Thyroid gland (tissue), 4 donors: ENCODE results near the gene TTC4. TPM values are rescaled to one million over a fixed set of nuclear protein-coding genes. Genes with fewer than 3 reads are reported as not detected.

Experiments used
- DNase-seq, 2 donors: peaks; one replicate each; pipeline ENCODE4 v3.0.0-alpha.2; 2019
- H3K27ac ChIP-seq, 3 donors: fragments of 200-600 bp; sonication (generic); 1 replicate in 2 of 3; 2 replicates in 1 of 3; pipeline ENCODE4 v1.5.1; 2016 to 2019; ENCODE audit warnings: mild to moderate bottlenecking in 1 of 3, moderate library complexity in 1 of 3
- H3K27me3 ChIP-seq: fragments of 200-600 bp; sonication (generic); one replicate; pipeline ENCODE4 v1.5.1; 2019
- H3K36me3 ChIP-seq, 2 donors: fragments of 200-600 bp; sonication (generic); one replicate each; pipeline ENCODE4 v1.5.1; 2016 to 2019
- H3K4me1 ChIP-seq, 2 donors: fragments of 200-600 bp; sonication (generic); one replicate each; pipeline ENCODE4 v1.5.1; 2017 to 2019
- H3K4me3 ChIP-seq, 3 donors: fragments of 200-600 bp; sonication (generic); replicated peaks in 1 of 3; 1 replicate in 2 of 3; 2 replicates in 1 of 3; pipeline ENCODE4 v1.5.1; 2016; ENCODE audit warnings: mild to moderate bottlenecking in 1 of 3
- H3K9me3 ChIP-seq: fragments of 200-600 bp; sonication (generic); one replicate; pipeline ENCODE4 v1.5.1; 2017
- POLR2A ChIP-seq, 2 donors: fragments of 450-650 bp; IDR thresholded peaks; one replicate each; pipeline ENCODE4 v1.6.1; 2017; ENCODE audit warnings: antibody characterized with exemption in 2 of 2, mild to moderate bottlenecking in 2 of 2, moderate library complexity in 1 of 2
- WGBS, 2 donors: methylation state at CpG; one replicate each; pipeline ENCODE4 v1.1.5; 2017; 5-methylcytosine and 5-hydroxymethylcytosine counted together
- intact Hi-C: fragments of 100-400 bp; cut with DNase I; formaldehyde crosslinking; loops from one replicate; pipeline ENCODE4 v1.15.1; 2023
- total RNA-seq, 4 donors: library from RNA; depleted of rRNA; stranded (reverse); fragments of >200 nt; gene quantifications; one replicate each; pipeline ENCODE4 v1.2.3, GENCODE V29; 2016
- TF ChIP-seq, protein P1 (sequence below), 6 experiments: fragments of 200-600 bp in 3 of 6; fragments of 450-650 bp in 3 of 6; sonication (generic) in 3 of 6; IDR thresholded peaks; one replicate each; pipeline ENCODE4 v1.5.1; 2016 to 2019; ENCODE audit warnings: antibody characterized with exemption in 6 of 6, mild to moderate bottlenecking in 2 of 6, inconsistent platforms in 1 of 6, moderate library complexity in 1 of 6

Gene TTC4
- total RNA-seq, 4 donors from 2014 or later = 12.6 to 26.0 (median 21.8) TPM

DNA sequence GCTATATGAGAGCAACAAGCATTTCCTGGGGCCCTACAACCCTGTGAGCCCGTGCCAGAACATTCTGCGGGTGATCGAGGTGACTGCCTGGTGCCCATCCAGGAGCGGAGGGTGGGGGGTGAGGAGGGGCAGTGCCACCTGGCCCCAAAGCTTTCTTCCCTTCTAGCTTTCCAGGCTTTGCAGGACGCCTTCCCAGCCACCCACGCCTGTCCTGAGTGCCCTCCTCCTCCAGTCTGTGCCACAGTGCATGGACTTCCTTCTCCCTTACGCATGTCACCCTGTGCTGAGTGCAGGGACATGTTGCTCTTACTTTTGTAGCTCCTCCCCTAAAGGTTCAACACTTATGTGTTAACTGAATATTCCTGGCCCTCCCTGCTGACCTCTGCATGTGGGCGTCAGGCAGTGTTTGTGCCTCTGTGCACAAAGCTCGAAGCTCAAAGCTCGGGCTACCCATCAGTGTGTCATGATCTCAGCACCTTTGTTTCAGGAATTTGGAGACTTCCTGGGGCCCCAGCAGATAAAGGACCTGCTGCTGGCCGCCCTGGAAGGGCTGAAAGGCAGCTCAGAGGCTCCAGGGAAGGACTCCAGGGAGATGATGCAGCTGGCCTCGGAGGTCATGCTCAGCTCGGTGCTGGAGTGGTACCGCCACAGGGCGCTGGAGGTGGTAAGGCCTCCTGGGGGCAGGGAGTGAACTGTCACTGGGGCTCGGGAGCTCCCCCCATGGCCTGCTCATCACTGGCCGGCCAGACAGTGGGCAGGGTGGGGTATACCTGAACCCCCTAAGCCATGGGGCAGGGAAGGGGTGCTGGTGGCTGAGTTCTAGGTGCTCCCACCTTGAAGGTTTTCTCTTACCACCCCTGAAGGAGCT is 36.7 kb upstream of the TTC4 start:
- Histone ChIP-seq H3K9me3 (no peaks in the 10 kb centered on the region), H3K27me3 (no peaks in the 10 kb centered on the region), H3K4me3 (no peak overlapping the region), H3K27ac (no peak overlapping the region), H3K4me1 (no peaks in the 10 kb centered on the region), H3K36me3 (peaks cover 0 to 3% of the 10 kb centered on the region in 2 donors)
- 83 to 84% methylated on average over 13 to 16 of the region's 17 CpGs for WGBS, 2 donors
- no peak for TF ChIP-seq POLR2A (IDR thresholded peaks at IDR 0.05)
- TF ChIP-seq, protein P1, sequence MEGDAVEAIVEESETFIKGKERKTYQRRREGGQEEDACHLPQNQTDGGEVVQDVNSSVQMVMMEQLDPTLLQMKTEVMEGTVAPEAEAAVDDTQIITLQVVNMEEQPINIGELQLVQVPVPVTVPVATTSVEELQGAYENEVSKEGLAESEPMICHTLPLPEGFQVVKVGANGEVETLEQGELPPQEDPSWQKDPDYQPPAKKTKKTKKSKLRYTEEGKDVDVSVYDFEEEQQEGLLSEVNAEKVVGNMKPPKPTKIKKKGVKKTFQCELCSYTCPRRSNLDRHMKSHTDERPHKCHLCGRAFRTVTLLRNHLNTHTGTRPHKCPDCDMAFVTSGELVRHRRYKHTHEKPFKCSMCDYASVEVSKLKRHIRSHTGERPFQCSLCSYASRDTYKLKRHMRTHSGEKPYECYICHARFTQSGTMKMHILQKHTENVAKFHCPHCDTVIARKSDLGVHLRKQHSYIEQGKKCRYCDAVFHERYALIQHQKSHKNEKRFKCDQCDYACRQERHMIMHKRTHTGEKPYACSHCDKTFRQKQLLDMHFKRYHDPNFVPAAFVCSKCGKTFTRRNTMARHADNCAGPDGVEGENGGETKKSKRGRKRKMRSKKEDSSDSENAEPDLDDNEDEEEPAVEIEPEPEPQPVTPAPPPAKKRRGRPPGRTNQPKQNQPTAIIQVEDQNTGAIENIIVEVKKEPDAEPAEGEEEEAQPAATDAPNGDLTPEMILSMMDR (IDR thresholded peaks at IDR 0.05) = no peak
- no peak for DNase-seq
- intact Hi-C loops = no loop called here

DNA sequence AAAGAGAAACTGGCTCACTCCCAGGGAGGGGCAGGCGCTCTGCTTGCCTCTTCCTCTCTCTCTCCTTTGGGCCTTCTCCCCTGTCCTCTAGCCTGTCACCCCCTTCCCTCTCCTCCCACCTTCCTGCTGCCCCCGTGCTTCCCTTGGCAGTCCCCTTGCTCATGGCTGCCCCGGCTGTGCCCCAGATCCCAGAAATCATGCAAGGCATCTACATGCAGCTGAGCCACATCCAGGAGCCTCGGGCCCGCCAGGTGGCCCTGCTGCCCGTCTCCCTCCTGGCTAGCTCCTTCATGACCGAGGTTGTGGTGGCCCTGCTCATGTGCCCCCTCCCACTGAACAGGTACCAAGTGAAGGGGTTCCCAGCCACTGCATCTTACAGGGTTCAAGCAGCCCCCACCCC is 36.0 kb upstream of the TTC4 start:
- H3K4me1 ChIP-seq = no peaks in the 10 kb centered on the region
- 87 to 90% methylated on average over 7 of the region's 7 CpGs for WGBS, 2 donors
- intact Hi-C loops = no loop called here
- no peaks in the 10 kb centered on the region for H3K9me3 ChIP-seq
- no peaks in the 10 kb centered on the region for H3K27me3 ChIP-seq
- TF ChIP-seq, protein P1 (IDR thresholded peaks at IDR 0.05) = no peak
- no peak for TF ChIP-seq POLR2A (IDR thresholded peaks at IDR 0.05)
- H3K27ac ChIP-seq = no peak overlapping the region
- DNase-seq = no peak
- H3K36me3 ChIP-seq = peaks cover 0 to 3% of the 10 kb centered on the region in 2 donors
- H3K4me3 ChIP-seq = no peak overlapping the region

- DNase-seq = no peak
- WGBS, 2 donors = 85 to 87% methylated on average over 6 to 8 of the region's 8 CpGs
- Histone ChIP-seq H3K9me3 (no peaks in the 10 kb centered on the region), H3K4me1 (no peaks in the 10 kb centered on the region), H3K36me3 (peaks cover 0 to 3% of the 10 kb centered on the region in 2 donors), H3K27ac (no peak overlapping the region), H3K27me3 (no peaks in the 10 kb centered on the region), H3K4me3 (no peak overlapping the region)
- intact Hi-C loops = no loop called here
- TF ChIP-seq, protein P1 (IDR thresholded peaks at IDR 0.05) = no peak
These were observed 35.3 kb upstream of the TTC4 start for GRCh38 chr1:54680387-54680786.

DNA sequence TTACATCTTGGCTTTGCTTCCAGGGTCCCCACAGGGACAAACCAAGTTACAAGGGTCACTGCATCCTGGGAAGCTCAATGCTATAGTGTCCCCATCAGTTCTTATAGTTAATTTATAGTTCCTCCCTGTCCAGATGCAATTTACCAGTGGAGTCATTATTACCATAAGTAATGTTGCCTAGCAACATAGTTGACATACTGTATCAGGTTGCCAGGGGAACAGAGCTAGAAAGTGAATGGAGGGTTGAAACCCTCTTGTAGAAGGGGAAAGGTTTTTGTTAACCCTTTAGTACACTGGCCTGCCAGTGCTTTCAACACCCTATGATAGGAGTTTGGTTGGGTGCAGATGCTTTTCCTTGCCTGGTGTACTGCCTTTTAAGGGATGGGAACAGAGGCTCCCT is 34.3 kb upstream of the TTC4 start:
- no peaks in the 10 kb centered on the region for H3K4me1 ChIP-seq
- H3K9me3 ChIP-seq = no peaks in the 10 kb centered on the region
- H3K27me3 ChIP-seq = no peaks in the 10 kb centered on the region
- TF ChIP-seq, protein P1 (IDR thresholded peaks at IDR 0.05) = no peak
- TF ChIP-seq POLR2A (IDR thresholded peaks at IDR 0.05) = no peak
- H3K4me3 ChIP-seq = no peak overlapping the region
- H3K27ac ChIP-seq = no peak overlapping the region
- no peak for DNase-seq
- peaks cover 0 to 3% of the 10 kb centered on the region in 2 donors for H3K36me3 ChIP-seq
- intact Hi-C loops = no loop called here

- H3K27ac ChIP-seq = no peak overlapping the region
- H3K4me1 ChIP-seq = no peaks in the 10 kb centered on the region
- intact Hi-C loops = no loop called here
- H3K27me3 ChIP-seq = no peaks in the 10 kb centered on the region
- no peak for DNase-seq
- no peaks in the 10 kb centered on the region for H3K9me3 ChIP-seq
- peaks cover 0 to 3% of the 10 kb centered on the region in 2 donors for H3K36me3 ChIP-seq
- 88 to 97% methylated on average over 6 of the region's 6 CpGs for WGBS, 2 donors
- TF ChIP-seq, protein P1 (IDR thresholded peaks at IDR 0.05) = no peak
- TF ChIP-seq POLR2A (IDR thresholded peaks at IDR 0.05) = no peak
- H3K4me3 ChIP-seq = no peak overlapping the region
These were observed 32.2 kb upstream of the TTC4 start for GRCh38 chr1:54683453-54683852.
